NCI-H2171 (cell line): ENCODE measurements around the gene PPP5C.
"Not testable (repeated sequence)": the region's sequence is repeated elsewhere in the genome, so short reads cannot be mapped to it uniquely, and the experiment has no call there.

Source experiments
- DNase-seq: peaks from one replicate; lab custom pipeline; 2025; lab: John Stamatoyannopoulos, UW

The PPP5C gene

GRCh38 chr19:46386996-46387712 is 40.3 kb downstream of the PPP5C start:
- no peak for DNase-seq

GRCh38 chr19:46387713-46388130 is 40.8 kb downstream of the PPP5C start:
- DNase-seq: no peak

DNA sequence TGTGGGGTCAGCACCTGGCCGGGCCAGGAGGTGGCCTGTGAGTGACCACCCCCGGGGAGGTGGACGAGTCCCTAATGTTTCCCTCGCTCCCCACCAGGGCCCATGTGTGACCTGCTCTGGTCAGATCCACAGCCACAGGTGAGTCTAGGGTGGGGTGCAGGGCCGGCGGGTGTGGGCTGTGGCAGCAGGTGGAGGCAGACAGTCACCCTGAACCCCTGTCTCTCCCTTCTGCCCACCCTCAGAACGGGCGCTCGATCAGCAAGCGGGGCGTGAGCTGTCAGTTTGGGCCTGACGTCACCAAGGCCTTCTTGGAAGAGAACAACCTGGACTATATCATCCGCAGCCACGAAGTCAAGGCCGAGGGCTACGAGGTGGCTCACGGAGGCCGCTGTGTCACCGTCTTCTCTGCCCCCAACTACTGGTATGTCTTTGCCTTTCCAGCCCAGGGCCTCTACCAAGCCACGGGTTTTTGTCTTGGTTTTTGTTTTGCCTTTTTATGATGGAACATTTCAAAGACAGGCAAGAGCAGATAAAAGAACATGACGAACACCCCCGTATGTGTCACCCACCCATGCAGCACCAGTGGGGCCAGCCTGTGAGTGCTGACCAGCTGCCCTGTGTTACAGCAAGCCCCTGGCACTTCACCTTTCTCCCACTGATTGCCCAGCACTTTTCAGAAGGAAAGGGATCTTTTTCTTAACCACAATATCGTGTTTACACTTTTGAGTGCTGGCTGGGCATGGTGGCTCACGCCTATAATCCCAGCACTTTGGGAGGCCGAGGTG is 41.6 kb downstream of the PPP5C start:
- no peak for DNase-seq

DNA sequence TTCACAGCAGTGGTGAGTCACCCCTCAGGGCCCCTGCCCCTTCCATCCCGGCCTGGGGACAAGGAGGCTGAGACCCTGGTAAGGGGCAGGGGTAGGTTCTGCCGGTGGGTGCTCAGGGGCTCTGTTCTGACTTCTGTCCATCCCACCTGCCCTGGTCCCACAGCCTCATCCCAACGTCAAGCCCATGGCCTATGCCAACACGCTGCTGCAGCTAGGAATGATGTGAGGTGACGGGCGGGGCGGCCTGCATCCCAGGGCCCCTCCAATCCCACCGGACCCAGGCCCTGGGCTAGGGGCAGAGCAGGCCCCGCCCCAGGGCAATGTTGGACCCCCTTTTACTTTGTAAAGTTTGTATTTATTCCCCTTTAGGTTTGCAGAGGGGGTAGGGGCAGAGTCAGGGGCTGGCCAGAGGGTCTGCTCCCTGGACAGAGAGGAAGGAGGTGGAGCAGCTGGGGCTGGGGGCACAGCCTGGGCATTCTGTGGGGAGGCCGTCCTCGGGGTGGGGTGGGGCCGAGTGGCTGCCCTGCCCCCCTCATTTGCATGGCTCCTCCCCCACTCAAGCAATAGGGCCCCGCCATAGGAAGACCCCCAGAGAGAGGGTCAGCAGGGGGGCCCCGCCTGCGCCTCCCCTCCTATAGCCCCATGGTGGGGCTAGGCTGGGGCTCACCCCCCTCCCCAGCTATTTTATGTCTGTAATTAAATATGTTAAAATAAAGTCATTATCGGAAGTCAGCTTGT is 43.4 kb downstream of the PPP5C start:
- no peak for DNase-seq

GRCh38 chr19:46390866-46391265 is 44.0 kb downstream of the PPP5C start:
- no peak for DNase-seq

GRCh38 chr19:46391296-46392251 is 44.7 kb downstream of the PPP5C start:
- no peak for DNase-seq

DNA sequence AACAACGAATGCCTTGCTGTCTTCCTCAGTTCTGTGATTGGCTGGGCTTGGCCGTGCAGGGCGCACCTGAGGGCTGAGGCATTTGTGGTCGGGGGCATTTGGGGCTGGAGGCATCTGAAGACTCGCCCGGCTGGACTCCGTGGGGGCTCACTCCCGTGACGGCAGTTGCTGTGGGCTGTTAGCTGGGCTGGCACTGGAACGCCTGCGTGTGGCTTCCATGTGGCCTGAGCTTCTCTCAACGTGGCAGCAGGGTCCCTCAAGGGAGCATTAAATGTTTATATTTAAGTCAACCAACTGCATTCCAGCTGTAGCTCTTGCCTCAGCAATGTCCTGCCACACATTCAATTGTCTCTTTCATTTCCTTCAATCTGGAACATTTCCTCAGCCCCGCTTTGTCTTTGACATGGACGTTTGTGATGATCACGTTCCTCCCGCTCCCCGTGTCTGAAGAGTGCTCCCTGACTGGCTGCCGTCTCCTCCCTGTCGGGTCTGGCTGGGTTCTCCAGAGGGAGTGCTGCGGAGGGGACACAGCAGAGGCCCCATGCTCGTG is 45.4 kb downstream of the PPP5C start:
- DNase-seq: no peak

- no peak for DNase-seq
These were observed 46.0 kb downstream of the PPP5C start for GRCh38 chr19:46392837-46393236.

- no peak for DNase-seq
These were observed 46.8 kb downstream of the PPP5C start for GRCh38 chr19:46393456-46394401.

GRCh38 chr19:46394402-46394797 is 47.5 kb downstream of the PPP5C start:
- no peak for DNase-seq

DNA sequence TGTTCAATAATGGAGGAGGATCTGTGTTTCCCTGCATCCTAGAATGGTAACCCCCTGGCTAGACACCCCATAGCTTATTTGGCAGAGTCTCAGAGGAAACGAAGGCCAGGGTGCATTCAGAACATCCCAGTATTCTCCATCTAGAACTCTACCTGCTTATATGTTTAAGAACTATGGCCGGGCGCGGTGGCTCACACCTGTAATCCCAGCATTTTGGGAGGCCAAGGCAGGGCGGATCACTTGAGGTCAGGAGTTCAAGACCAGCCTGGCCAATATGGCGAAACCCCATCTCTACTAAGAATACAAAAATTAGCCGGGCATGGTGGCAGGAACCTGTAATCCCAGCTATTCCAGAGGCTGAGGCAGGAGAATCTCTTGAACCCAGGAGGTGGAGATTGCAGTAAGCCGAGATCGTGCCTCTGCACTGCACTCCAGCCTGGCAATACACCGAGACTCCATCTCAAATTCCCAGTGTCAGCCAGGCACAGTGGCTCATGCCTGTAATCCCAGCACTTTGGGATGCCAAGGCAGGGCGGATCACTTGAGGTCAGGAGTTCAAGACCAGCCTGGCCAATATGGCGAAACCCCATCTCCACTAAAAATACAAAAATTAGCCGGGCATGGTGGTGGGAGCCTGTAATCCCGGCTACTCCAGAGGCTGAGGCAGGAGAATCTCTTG is 51.1 kb downstream of the PPP5C start:
- not testable (repeated sequence) for DNase-seq

- DNase-seq: no peak
These were observed 55.8 kb downstream of the PPP5C start for GRCh38 chr19:46402725-46403124.

DNA sequence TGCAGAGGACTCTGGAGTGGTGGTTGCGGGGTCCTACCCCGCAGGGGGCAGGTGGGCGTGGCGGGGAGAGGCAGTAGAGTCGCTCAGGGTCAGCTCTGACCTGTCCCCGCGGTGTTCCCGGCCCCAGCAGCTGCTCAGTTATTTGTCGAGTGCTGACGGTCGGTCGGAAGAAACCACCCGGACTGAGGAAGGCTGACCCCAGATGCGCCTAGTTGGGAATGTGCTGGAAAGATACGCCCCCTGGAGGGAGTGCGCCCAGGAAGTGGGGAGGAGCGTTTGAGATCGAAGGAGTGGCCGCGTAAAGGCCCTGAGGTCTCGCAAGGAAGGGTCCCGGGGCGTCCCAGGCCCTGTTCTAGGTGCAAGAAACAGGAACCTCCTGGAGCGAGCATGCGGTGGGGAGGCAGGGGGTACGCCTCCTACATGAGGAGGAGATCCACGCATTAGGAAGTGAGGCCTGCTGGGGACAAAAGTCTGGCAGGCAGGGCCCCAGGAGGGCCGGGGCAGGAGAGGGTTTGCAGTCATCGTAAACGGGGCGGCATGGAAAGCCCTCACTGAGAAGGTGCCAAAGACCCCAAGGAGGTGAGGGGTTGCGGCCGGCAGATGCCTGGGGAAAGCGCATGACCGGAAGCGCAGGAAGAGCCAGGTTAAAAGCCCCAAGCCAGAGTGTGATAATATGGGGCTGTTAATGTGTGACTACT is 57.3 kb downstream of the PPP5C start:
- DNase-seq: peak; percentile 60

GRCh38 chr19:46404753-46405468 is 58.0 kb downstream of the PPP5C start:
- DNase-seq: peak; percentile 55

DNA sequence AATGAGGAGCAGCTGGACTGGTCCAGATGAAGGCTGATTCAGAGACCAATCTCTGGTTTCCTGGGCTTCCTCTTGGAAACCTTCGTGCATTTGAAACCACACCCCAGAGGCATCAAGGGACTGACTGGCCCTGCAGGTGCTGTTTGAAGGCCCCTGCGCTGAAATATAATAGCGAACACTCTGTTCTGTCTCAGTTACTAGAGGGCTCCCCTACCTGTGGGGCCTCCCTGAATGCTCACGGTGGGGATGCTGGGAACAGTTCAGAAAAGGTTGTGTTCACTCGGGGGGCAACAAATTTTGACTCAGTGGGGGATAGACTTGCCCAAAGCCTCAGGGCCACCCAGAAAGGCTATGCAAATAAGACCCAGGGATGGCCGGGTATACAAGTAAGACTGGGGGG is 60.1 kb downstream of the PPP5C start:
- DNase-seq: no peak

- no peak for DNase-seq
These were observed 61.2 kb downstream of the PPP5C start for GRCh38 chr19:46407856-46408663.

DNA sequence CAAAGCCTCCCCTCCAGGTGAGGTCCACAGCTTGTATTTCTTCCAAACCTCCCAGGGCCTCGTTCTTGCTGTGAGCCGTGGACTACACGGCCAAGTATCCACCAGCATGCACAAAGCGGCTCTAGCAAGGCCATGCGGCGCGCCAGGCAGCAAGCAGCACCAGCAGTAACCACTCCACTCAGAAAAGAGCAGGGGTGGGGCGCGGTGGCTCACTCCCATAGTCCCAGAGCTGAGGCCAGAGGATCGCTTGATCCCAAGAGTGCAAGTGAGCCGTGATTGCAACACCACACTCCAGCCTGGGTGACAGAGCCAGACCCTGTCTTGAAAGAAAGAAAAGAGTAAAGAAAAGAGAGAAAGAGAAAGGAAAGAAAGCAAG is 61.8 kb downstream of the PPP5C start:
- DNase-seq: no peak
